HCT116 (cell line): ENCODE results near the gene AEBP2. TPM values are rescaled to one million over a fixed set of nuclear protein-coding genes. Genes with fewer than 3 reads are reported as not detected.

Experiments used
- ATAC-seq: fragments of 200-7000 bp; cut with Tn5 transposase; 2 replicates; pipeline ENCODE4 v1.9.1; 2020; ENCODE audit warnings: mild to moderate bottlenecking, moderate library complexity
- BruUV-seq: library from RNA; stranded (reverse); fragments of 400-500 nt; replicated peaks from 2 replicates; lab custom pipeline; 2021; lab: Mats Ljungman, UMichigan
- CTCF ChIA-PET: fragments of 300-600 bp; sonication (Branson Sonifier 250); formaldehyde crosslinking; loops from one replicate; lab custom pipeline; 2021; ENCODE audit warnings: antibody characterized with exemption; lab: Charles Lee
- POLR2A ChIA-PET: fragments of 300-600, 350-600 bp; sonication (Branson Sonifier 250); formaldehyde crosslinking; loops from one replicate; lab custom pipeline; 2021; ENCODE audit warnings: antibody characterized with exemption; lab: Charles Lee
- RAD21 ChIA-PET, 2 experiments: fragments of 300-600 bp; sonication (Branson Sonifier 250); formaldehyde crosslinking; loops; one replicate each; lab custom pipeline; 2023; ENCODE audit warnings: low total read pairs in 2 of 2; ENCODE audit not compliant: uncharacterized antibody in 2 of 2, unreplicated experiment in 2 of 2, low non-redundant PET in 1 of 2; lab: Charles Lee
- DNase-seq: peaks from one replicate; pipeline ENCODE4 v3.0.0-alpha.2; 2010; ENCODE audit warnings: low read depth, low spot score
- H2AFZ ChIP-seq: fragments of 200-600 bp; shearing (Covaris generic), sonication (generic); 2 replicates; pipeline ENCODE4 v1.6.1; 2017; ENCODE audit warnings: low read depth, mixed run types, mixed read lengths, antibody characterized with exemption, low read length; ENCODE audit not compliant: poor library complexity, severe bottlenecking
- H3K27ac ChIP-seq: 2 replicates; pipeline ENCODE4 v1.5.1; 2012; ENCODE audit warnings: low read depth, low read length
- H3K27me3 ChIP-seq: fragments of 200-600 bp; sonication (generic); 2 replicates; pipeline ENCODE4 v1.6.1; 2016; ENCODE audit warnings: mixed run types, low read length, mixed read lengths; ENCODE audit not compliant: insufficient read depth
- H3K36me3 ChIP-seq, 2 experiments: fragments of 200-500 bp in 1 of 2; fragments of 200-600 bp in 1 of 2; sonication (Bioruptor generic) in 1 of 2; sonication (generic) in 1 of 2; 2 replicates each; pipeline versions ENCODE4 v1.5.1 to v1.6.1; 2014 to 2016; ENCODE audit warnings: low read length in 2 of 2, inconsistent platforms in 1 of 2, mixed read lengths in 1 of 2, mixed run types in 1 of 2; ENCODE audit not compliant: insufficient read depth in 2 of 2, control insufficient read depth in 1 of 2
- H3K4me1 ChIP-seq, 2 experiments: fragments of 200-600 bp in 1 of 2; sonication (generic) in 1 of 2; 2 replicates each; pipeline versions ENCODE4 v1.5.1 to v1.6.1; 2012 to 2017; ENCODE audit warnings: low read length in 2 of 2, inconsistent platforms in 1 of 2, mild to moderate bottlenecking in 1 of 2, mixed read lengths in 1 of 2, mixed run types in 1 of 2, moderate library complexity in 1 of 2; ENCODE audit not compliant: insufficient read depth in 2 of 2, control insufficient read depth in 1 of 2
- H3K4me2 ChIP-seq: fragments of 200-600 bp; sonication (generic); 2 replicates; pipeline ENCODE4 v1.6.1; 2017; ENCODE audit warnings: mixed run types, low read length, mixed read lengths
- H3K4me3 ChIP-seq, 2 experiments: fragments of 200-600 bp in 1 of 2; sonication (generic) in 1 of 2; replicated peaks in 1 of 2; 2 replicates each; pipeline ENCODE4 v1.5.1; 2011 to 2016; ENCODE audit warnings: low read length in 2 of 2, control low read depth in 1 of 2, low read depth in 1 of 2, mild to moderate bottlenecking in 1 of 2, mixed read lengths in 1 of 2, mixed run types in 1 of 2
- H3K79me2 ChIP-seq: fragments of 200-600 bp; sonication (generic); 2 replicates; pipeline ENCODE4 v1.6.1; 2017; ENCODE audit warnings: mild to moderate bottlenecking, mixed run types, low read length, moderate library complexity, mixed read lengths; ENCODE audit not compliant: insufficient read depth
- H3K9ac ChIP-seq: fragments of 200-600 bp; sonication (generic); 2 replicates; pipeline ENCODE4 v1.6.1; 2016; ENCODE audit warnings: low read length, mixed read lengths
- H3K9me2 ChIP-seq: fragments of 200-600 bp; sonication (generic), shearing (Covaris generic); 2 replicates; pipeline ENCODE4 v1.6.1; 2017; ENCODE audit warnings: mixed run types, mild to moderate bottlenecking, moderate library complexity; ENCODE audit not compliant: insufficient read depth
- H3K9me3 ChIP-seq, 2 experiments: fragments of 200-500 bp in 1 of 2; fragments of 200-600 bp in 1 of 2; sonication (Bioruptor generic) in 1 of 2; sonication (generic) in 1 of 2; 2 replicates each; pipeline ENCODE4 v1.6.1; 2014 to 2017; ENCODE audit warnings: low read length in 2 of 2, mixed read lengths in 2 of 2, inconsistent platforms in 1 of 2, low read depth in 1 of 2, mild to moderate bottlenecking in 1 of 2, mixed run types in 1 of 2, moderate library complexity in 1 of 2; ENCODE audit not compliant: control insufficient read depth in 1 of 2, insufficient read depth in 1 of 2
- H4K20me1 ChIP-seq: fragments of 200-600 bp; sonication (generic), shearing (Covaris generic); 2 replicates; pipeline ENCODE4 v1.6.1; 2017; ENCODE audit warnings: mixed run types, mild to moderate bottlenecking, moderate library complexity; ENCODE audit not compliant: insufficient read depth
- ATF3 ChIP-seq: IDR thresholded peaks from 2 replicates; pipeline ENCODE4 v1.6.1; 2012
- CBX3 ChIP-seq: IDR thresholded peaks from 2 replicates; pipeline ENCODE4 v1.6.1; 2012; ENCODE audit warnings: low read depth
- CTCF ChIP-seq, 3 experiments: fragments of 200-600 bp in 1 of 3; sonication (generic) in 1 of 3; IDR thresholded peaks in 2 of 3; conservative IDR thresholded peaks in 1 of 3; 2 replicates each; pipeline ENCODE4 v1.5.1; 2012 to 2017; ENCODE audit warnings: low read depth in 2 of 3, low read length in 2 of 3, antibody characterized with exemption in 1 of 3, borderline replicate concordance in 1 of 3, control low read depth in 1 of 3, mild to moderate bottlenecking in 1 of 3, mixed read lengths in 1 of 3, mixed run types in 1 of 3, moderate library complexity in 1 of 3; ENCODE audit not compliant: insufficient read depth in 1 of 3
- EGR1 ChIP-seq: IDR thresholded peaks from 2 replicates; pipeline ENCODE4 v1.6.1; 2012; ENCODE audit warnings: low read depth
- ELF1 ChIP-seq: IDR thresholded peaks from 2 replicates; pipeline ENCODE4 v1.6.1; 2012; ENCODE audit warnings: low read depth, borderline replicate concordance
- EZH2 ChIP-seq: fragments of 200-600 bp; sonication (generic); IDR thresholded peaks from 2 replicates; pipeline ENCODE4 v1.6.1; 2017; ENCODE audit warnings: antibody characterized with exemption, mixed run types
- FOSL1 ChIP-seq: IDR thresholded peaks from 2 replicates; pipeline ENCODE4 v1.6.1; 2012; ENCODE audit warnings: low read depth
- JUND ChIP-seq: IDR thresholded peaks from 2 replicates; pipeline ENCODE4 v1.6.1; 2012
- MAX ChIP-seq: IDR thresholded peaks from 2 replicates; pipeline ENCODE4 v1.6.1; 2012
- POLR2A ChIP-seq: IDR thresholded peaks from 2 replicates; pipeline ENCODE4 v1.7.0; 2011; ENCODE audit warnings: borderline replicate concordance; ENCODE audit not compliant: insufficient read depth, insufficient read length; ENCODE audit errors: extremely low read depth
- POLR2AphosphoS5 ChIP-seq: IDR thresholded peaks from 2 replicates; pipeline ENCODE4 v1.6.1; 2011; ENCODE audit warnings: mild to moderate bottlenecking, low read depth, low read length, moderate library complexity
- REST ChIP-seq: IDR thresholded peaks from 2 replicates; pipeline ENCODE4 v1.6.1; 2012; ENCODE audit warnings: low read depth
- SIN3A ChIP-seq: IDR thresholded peaks from 2 replicates; pipeline ENCODE4 v1.6.1; 2012; ENCODE audit warnings: low read depth
- SP1 ChIP-seq: IDR thresholded peaks from 2 replicates; pipeline ENCODE4 v1.6.1; 2012; ENCODE audit warnings: low read depth
- SRF ChIP-seq: IDR thresholded peaks from 2 replicates; pipeline ENCODE4 v1.6.1; 2012; ENCODE audit warnings: low read depth
- YY1 ChIP-seq: IDR thresholded peaks from 2 replicates; pipeline ENCODE4 v1.6.1; 2011; ENCODE audit warnings: low read length, low read depth, moderate library complexity, mild to moderate bottlenecking; ENCODE audit not compliant: insufficient replicate concordance; ENCODE audit errors: extremely low read depth
- ZFX ChIP-seq: fragments of 450-650 bp; IDR thresholded peaks from 2 replicates; pipeline ENCODE4 v1.6.1; 2017
- intact Hi-C: fragments of 100-400 bp; cut with micrococcal nuclease; formaldehyde crosslinking; loops from 2 replicates; pipeline ENCODE4 v1.10.0; 2022
- total RNA-seq: library from RNA; stranded (reverse); gene quantifications from one replicate; pipeline ENCODE4 v1.2.1, GENCODE V29; 2021; ENCODE audit not compliant: unreplicated experiment

Gene AEBP2
- total RNA-seq, 1 experiment from 2014 or later: 44.6 TPM

GRCh38 chr12:19542606-19543005 lies 103.3 kb downstream of the AEBP2 start:
- CTCF ChIA-PET: no interaction called here
- intact Hi-C loops: no loop called here
- no peak for TF ChIP-seq REST
- no peak for TF ChIP-seq EGR1
- no peak for TF ChIP-seq MAX
- no peak for TF ChIP-seq SIN3A
- TF ChIP-seq YY1: no peak
- no peak for TF ChIP-seq ATF3
- Histone ChIP-seq H3K79me2 (no peaks in the 10 kb centered on the region), H3K9me2 (no peaks in the 10 kb centered on the region), H4K20me1 (no peaks in the 10 kb centered on the region), H3K4me2 (no peak overlapping the region), H3K4me1 (no peaks in the 10 kb centered on the region), H3K36me3 (no peaks in the 10 kb centered on the region), H2AFZ (no peak overlapping the region), H3K27ac (no peak overlapping the region), H3K4me3 (no peak overlapping the region), H3K9me3 (no peaks in the 10 kb centered on the region), H3K27me3 (no peaks in the 10 kb centered on the region), H3K9ac (no peak overlapping the region)
- RAD21 ChIA-PET: no interaction called here
- POLR2A ChIA-PET: no interaction called here
- no TSS peak for BruUV-seq
- DNase-seq (no peak), ATAC-seq (no peak)

GRCh38 chr12:19544353-19544752 lies 105.1 kb downstream of the AEBP2 start:
- Histone ChIP-seq H3K36me3 (no peaks in the 10 kb centered on the region), H3K4me1 (no peaks in the 10 kb centered on the region), H3K27ac (no peak overlapping the region), H2AFZ (no peak overlapping the region), H3K4me3 (no peak overlapping the region), H4K20me1 (no peaks in the 10 kb centered on the region), H3K27me3 (no peaks in the 10 kb centered on the region), H3K9me3 (no peaks in the 10 kb centered on the region), H3K9ac (no peak overlapping the region), H3K79me2 (no peaks in the 10 kb centered on the region), H3K4me2 (no peak overlapping the region), H3K9me2 (no peaks in the 10 kb centered on the region)
- ChIA-PET RAD21 (no interaction called here), POLR2A (no interaction called here), CTCF (no interaction called here)
- ATAC-seq (no peak), DNase-seq (no peak)
- intact Hi-C loops: no loop called here
- BruUV-seq: no TSS peak
- no peak for TF ChIP-seq JUND
- no peak for TF ChIP-seq POLR2AphosphoS5
- TF ChIP-seq SP1: no peak
- no peak for TF ChIP-seq ZFX
- TF ChIP-seq YY1: no peak
- no peak for TF ChIP-seq EZH2
- no peak for TF ChIP-seq SIN3A
- TF ChIP-seq MAX: no peak
- no peak for TF ChIP-seq ELF1
- TF ChIP-seq FOSL1: no peak
- no peak for TF ChIP-seq POLR2A
- no peak for TF ChIP-seq CBX3
- no peak for TF ChIP-seq SRF
- TF ChIP-seq CTCF (IDR thresholded peaks at IDR 0.05 in 2 of 3, conservative IDR thresholded peaks at IDR 0.05 in 1 of 3; ENCODE audit: borderline replicate concordance in 1 of 3, insufficient read depth in 1 of 3, low read depth in 2 of 3, low read length in 2 of 3): no peak
